NT2/D1 (cell line): Measurements from ENCODE around the gene UBE2F.
"Not testable (repeated sequence)": the region's sequence is repeated elsewhere in the genome, so short reads cannot be mapped to it uniquely, and the experiment has no call there.

ENCODE experiments used
- DNase-seq: peaks from one replicate; pipeline ENCODE4 v3.0.0-alpha.2; 2011; ENCODE audit warnings: low read depth, low spot score
- H3K27me3 ChIP-seq: 2 replicates; pipeline ENCODE4 v1.6.0; 2011; ENCODE audit warnings: mild to moderate bottlenecking; ENCODE audit not compliant: insufficient read length, insufficient read depth
- H3K36me3 ChIP-seq: 2 replicates; pipeline ENCODE4 v1.6.1; 2011; ENCODE audit warnings: mild to moderate bottlenecking, low read length, mixed read lengths; ENCODE audit not compliant: insufficient read depth, insufficient read length
- H3K4me1 ChIP-seq: 2 replicates; pipeline ENCODE4 v1.5.1; 2011; ENCODE audit not compliant: insufficient read depth, insufficient read length
- H3K4me3 ChIP-seq: 2 replicates; pipeline ENCODE4 v1.5.1; 2011; ENCODE audit warnings: low read depth; ENCODE audit not compliant: insufficient read length
- H3K9ac ChIP-seq: 2 replicates; pipeline ENCODE4 v1.6.0; 2011; ENCODE audit warnings: low read depth; ENCODE audit not compliant: insufficient read length
- H3K9me3 ChIP-seq: 2 replicates; pipeline ENCODE4 v1.5.1; 2011; ENCODE audit warnings: mild to moderate bottlenecking, low read length; ENCODE audit not compliant: insufficient read depth
- SUZ12 ChIP-seq: IDR thresholded peaks from 2 replicates; pipeline ENCODE4 v1.6.1; 2011; ENCODE audit not compliant: insufficient read length, insufficient read depth; ENCODE audit errors: extremely low read depth
- YY1 ChIP-seq: IDR thresholded peaks from 2 replicates; pipeline ENCODE4 v1.6.1; 2011; ENCODE audit not compliant: insufficient read length, insufficient read depth
- ZNF274 ChIP-seq: IDR thresholded peaks from 2 replicates; pipeline ENCODE4 v1.6.1; 2011; ENCODE audit warnings: mild to moderate bottlenecking, low read depth, low read length

Gene UBE2F

GRCh38 chr2:238027058-238027457, 60.2 kb downstream of the UBE2F start:
- no peak overlapping the region for H3K4me3 ChIP-seq

DNA sequence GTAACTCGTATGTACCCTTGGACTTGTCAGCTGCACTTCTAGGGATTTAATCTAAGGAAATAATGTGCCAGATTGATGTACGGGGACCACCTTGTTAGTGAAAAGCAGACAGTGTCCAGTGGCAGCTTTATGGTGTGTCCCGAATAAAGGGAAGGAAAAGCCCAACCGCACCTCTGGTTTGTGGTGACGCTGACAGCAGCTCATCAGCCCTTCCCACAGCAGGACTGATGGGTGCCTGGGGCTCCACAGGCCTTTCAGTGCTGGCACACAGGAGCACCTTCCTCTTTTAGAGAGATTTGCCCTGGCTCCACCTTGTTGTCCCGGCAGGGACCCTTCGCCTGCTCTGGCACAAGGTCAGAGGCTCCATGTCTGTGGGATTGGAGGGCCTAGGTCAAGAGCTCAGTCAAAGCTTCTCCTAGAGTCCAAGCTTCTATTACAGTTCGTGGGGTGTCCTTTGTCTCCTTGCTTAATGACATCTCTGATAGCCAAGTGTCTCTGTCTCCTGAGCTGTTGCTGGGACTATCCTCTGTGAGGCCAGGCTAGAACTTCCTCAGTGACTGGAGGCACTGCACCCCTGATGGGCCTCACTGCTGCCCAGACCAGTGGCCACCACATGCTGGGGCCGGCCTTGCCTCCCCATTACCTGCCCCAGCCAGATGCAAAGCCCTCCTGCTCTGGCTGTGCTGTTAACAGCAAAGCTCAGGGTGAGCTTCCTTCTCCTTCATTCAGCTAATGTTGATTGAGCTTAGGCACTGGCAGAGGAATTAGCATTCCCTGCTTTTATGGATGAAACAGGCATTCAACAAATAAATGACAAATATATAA, 61.0 kb downstream of the UBE2F start:
- peaks cover 4% of the 10 kb centered on the region for H3K4me1 ChIP-seq
- H3K4me3 ChIP-seq: no peak overlapping the region
- TF ChIP-seq ZNF274: no peak
- TF ChIP-seq YY1: no peak
- no peak for TF ChIP-seq SUZ12
- no peak overlapping the region for H3K9ac ChIP-seq
- H3K27me3 ChIP-seq: no peaks in the 10 kb centered on the region
- peak; percentile 5 for DNase-seq
- no peaks in the 10 kb centered on the region for H3K9me3 ChIP-seq
- H3K36me3 ChIP-seq: peaks cover 47% of the 10 kb centered on the region

More at GRCh38 chr2:238027058-238027457, 60.2 kb downstream of the UBE2F start:
- TF ChIP-seq YY1 (no peak), SUZ12 (no peak), ZNF274 (no peak)
- Histone ChIP-seq H3K9me3 (no peaks in the 10 kb centered on the region), H3K27me3 (no peaks in the 10 kb centered on the region), H3K36me3 (peaks cover 41% of the 10 kb centered on the region), H3K4me1 (peaks cover 4% of the 10 kb centered on the region), H3K9ac (no peak overlapping the region)
- DNase-seq: no peak

- H3K9me3 ChIP-seq: no peaks in the 10 kb centered on the region
- peaks cover 4% of the 10 kb centered on the region for H3K4me1 ChIP-seq
- H3K9ac ChIP-seq: no peak overlapping the region
- peaks cover 56% of the 10 kb centered on the region for H3K36me3 ChIP-seq
- H3K4me3 ChIP-seq: no peak overlapping the region
- no peak for DNase-seq
- no peaks in the 10 kb centered on the region for H3K27me3 ChIP-seq
- TF ChIP-seq ZNF274: no peak
- TF ChIP-seq YY1: no peak
- no peak for TF ChIP-seq SUZ12
Measured at GRCh38 chr2:238029853-238030252, 63.0 kb downstream of the UBE2F start.

GRCh38 chr2:238030422-238031155, 63.8 kb downstream of the UBE2F start:
- Histone ChIP-seq H3K9ac (no peak overlapping the region), H3K9me3 (no peaks in the 10 kb centered on the region), H3K4me1 (peaks cover 4% of the 10 kb centered on the region), H3K4me3 (no peak overlapping the region), H3K36me3 (peaks cover 55% of the 10 kb centered on the region), H3K27me3 (no peaks in the 10 kb centered on the region)
- no peak for DNase-seq
- no peak for TF ChIP-seq YY1
- no peak for TF ChIP-seq ZNF274
- no peak for TF ChIP-seq SUZ12

GRCh38 chr2:238031751-238032150, 64.9 kb downstream of the UBE2F start:
- Histone ChIP-seq H3K4me3 (no peak overlapping the region), H3K36me3 (peaks cover 63% of the 10 kb centered on the region), H3K4me1 (peaks cover 4% of the 10 kb centered on the region), H3K9ac (no peak overlapping the region), H3K27me3 (no peaks in the 10 kb centered on the region), H3K9me3 (no peaks in the 10 kb centered on the region)
- TF ChIP-seq YY1: no peak
- no peak for TF ChIP-seq SUZ12
- no peak for TF ChIP-seq ZNF274
- DNase-seq: no peak

GRCh38 chr2:238032755-238033337, 66.0 kb downstream of the UBE2F start:
- Histone ChIP-seq H3K4me1 (peaks cover 2% of the 10 kb centered on the region), H3K27me3 (no peaks in the 10 kb centered on the region), H3K4me3 (no peak overlapping the region), H3K36me3 (peaks cover 62% of the 10 kb centered on the region), H3K9ac (no peak overlapping the region), H3K9me3 (no peaks in the 10 kb centered on the region)
- DNase-seq: no peak
- no peak for TF ChIP-seq SUZ12
- TF ChIP-seq YY1: no peak
- TF ChIP-seq ZNF274: no peak

DNA sequence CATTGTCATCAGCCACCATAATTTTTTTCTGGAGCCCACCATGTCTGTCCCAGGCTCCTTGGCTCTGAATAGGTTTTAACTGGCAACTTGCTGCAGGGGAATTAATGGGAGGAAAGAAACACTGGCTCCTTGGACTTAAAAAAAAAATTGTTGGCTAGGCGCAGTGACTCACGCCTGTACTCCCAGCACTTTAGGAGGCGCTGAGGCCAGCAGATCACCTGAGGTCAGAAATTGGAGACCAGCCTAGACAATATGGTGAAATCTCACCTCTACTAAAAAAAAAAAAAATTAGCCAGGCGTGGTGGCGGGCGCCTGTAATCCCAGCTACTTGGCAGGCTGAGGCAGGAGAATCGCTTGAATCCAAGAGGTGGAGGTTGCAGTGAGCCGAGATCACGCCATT, 67.2 kb downstream of the UBE2F start:
- H3K27me3 ChIP-seq, H3K4me1 ChIP-seq, DNase-seq, H3K4me3 ChIP-seq, H3K9ac ChIP-seq, H3K9me3 ChIP-seq: not testable (repeated sequence)
- H3K36me3 ChIP-seq: peaks cover 71% of the 10 kb centered on the region
